Spleen (tissue), 7 donors: ENCODE data around the gene CNTN5.

Experiments used
- CTCF ChIP-seq, 11 experiments: fragments of 200-600 bp in 7 of 11; fragments of 450-650 bp in 4 of 11; sonication (generic) in 4 of 11; IDR thresholded peaks in 8 of 11; conservative IDR thresholded peaks in 3 of 11; 1 replicate in 7 of 11; 2 replicates in 4 of 11; pipeline versions ENCODE4 v1.4.0 to v1.8.0; 2016 to 2021; ENCODE audit warnings: antibody characterized with exemption in 11 of 11, inconsistent platforms in 4 of 11, mild to moderate bottlenecking in 1 of 11
- POLR2A ChIP-seq, 3 donors: fragments of 450-650 bp; IDR thresholded peaks; one replicate each; pipeline ENCODE4 v1.5.1; 2017; ENCODE audit warnings: antibody characterized with exemption in 3 of 3, mild to moderate bottlenecking in 1 of 3
- POLR2AphosphoS5 ChIP-seq, 3 donors: sonication (generic); formaldehyde crosslinking; IDR thresholded peaks; one replicate each; pipeline ENCODE4 v1.5.1; 2017; ENCODE audit warnings: antibody characterized with exemption in 3 of 3
- donor health status: DM: no; HTN: no; CAD: no; lungs with moderate emphysema.
- donor health status: DM: no; HTN: no; CAD: no.
- donor health status: DM: no; HTN: no; CAD: no.

- no peak for TF ChIP-seq CTCF (IDR thresholded peaks at IDR 0.05 in 8 of 11, conservative IDR thresholded peaks at IDR 0.05 in 3 of 11)
- no peak for TF ChIP-seq POLR2A (IDR thresholded peaks at IDR 0.05)
- TF ChIP-seq POLR2AphosphoS5 (IDR thresholded peaks at IDR 0.05) = no peak
These were observed 328.5 kb downstream of the CNTN5 start for GRCh38 chr11:99349151-99349673.
